Liver (tissue), 9 donors: ENCODE measurements around the gene ABCA4. TPM values are rescaled to one million over a fixed set of nuclear protein-coding genes. Genes with fewer than 3 reads are reported as not detected.

ENCODE experiments used
- DNase-seq: peaks from one replicate; pipeline ENCODE4 v3.0.0-alpha.2; 2017; ENCODE audit warnings: low spot score
- H3K27ac ChIP-seq, 2 donors: one replicate each; pipeline ENCODE4 v1.7.0; 2013; ENCODE audit warnings: inconsistent platforms in 2 of 2, low read length in 2 of 2, control low read depth in 1 of 2, low read depth in 1 of 2, mild to moderate bottlenecking in 1 of 2
- H3K27me3 ChIP-seq, 4 donors: one replicate each; pipeline versions ENCODE4 v1.6.1 to v1.7.0; 2013; ENCODE audit warnings: low read length in 3 of 4, inconsistent platforms in 1 of 4, mild to moderate bottlenecking in 1 of 4, moderate library complexity in 1 of 4; ENCODE audit not compliant: control insufficient read depth in 4 of 4, insufficient read depth in 4 of 4
- H3K36me3 ChIP-seq, 4 donors: one replicate each; pipeline versions ENCODE4 v1.6.1 to v1.7.0; 2013; ENCODE audit warnings: low read length in 3 of 4, mild to moderate bottlenecking in 3 of 4, low read depth in 1 of 4, moderate library complexity in 1 of 4; ENCODE audit not compliant: control insufficient read depth in 4 of 4, insufficient read depth in 3 of 4
- H3K4me1 ChIP-seq, 4 donors: one replicate each; pipeline versions ENCODE4 v1.6.1 to v1.7.0; 2013; ENCODE audit warnings: low read length in 3 of 4, mild to moderate bottlenecking in 3 of 4, moderate library complexity in 1 of 4; ENCODE audit not compliant: control insufficient read depth in 4 of 4, insufficient read depth in 4 of 4
- H3K4me3 ChIP-seq, 3 donors: one replicate each; pipeline versions ENCODE4 v1.6.1 to v1.7.0; 2013; ENCODE audit warnings: low read length in 3 of 3, control low read depth in 1 of 3, low read depth in 1 of 3, mild to moderate bottlenecking in 1 of 3
- H3K9ac ChIP-seq, 2 donors: one replicate each; pipeline ENCODE4 v1.7.0; 2013; ENCODE audit warnings: low read length in 2 of 2, mild to moderate bottlenecking in 2 of 2, moderate library complexity in 2 of 2, control low read depth in 1 of 2, low read depth in 1 of 2
- H3K9me3 ChIP-seq, 4 donors: one replicate each; pipeline versions ENCODE4 v1.6.1 to v1.7.0; 2013; ENCODE audit warnings: low read length in 3 of 4; ENCODE audit not compliant: control insufficient read depth in 4 of 4
- EGR1 ChIP-seq, 2 donors: IDR thresholded peaks; 2 replicates each; pipeline ENCODE4 v1.6.1; 2016 to 2018; ENCODE audit warnings: antibody characterized with exemption in 2 of 2, low read depth in 2 of 2
- FOXA1 ChIP-seq: IDR thresholded peaks from 2 replicates; pipeline ENCODE4 v1.6.1; 2016; ENCODE audit warnings: antibody characterized with exemption
- FOXA2 ChIP-seq: IDR thresholded peaks from 2 replicates; pipeline ENCODE4 v1.6.1; 2016; ENCODE audit warnings: antibody characterized with exemption
- HNF4G ChIP-seq: IDR thresholded peaks from 2 replicates; pipeline ENCODE4 v1.6.1; 2016; ENCODE audit warnings: antibody characterized with exemption
- JUND ChIP-seq, 2 donors: IDR thresholded peaks; 2 replicates each; pipeline ENCODE4 v1.6.1; 2016; ENCODE audit warnings: antibody characterized with exemption in 2 of 2
- NR2F2 ChIP-seq: IDR thresholded peaks from 2 replicates; pipeline ENCODE4 v1.6.1; 2016; ENCODE audit warnings: antibody characterized with exemption
- RAD21 ChIP-seq, 2 donors: IDR thresholded peaks; 2 replicates each; pipeline ENCODE4 v1.6.1; 2016; ENCODE audit warnings: antibody characterized with exemption in 2 of 2, mild to moderate bottlenecking in 2 of 2
- RXRA ChIP-seq, 2 donors: IDR thresholded peaks; 2 replicates each; pipeline ENCODE4 v1.6.1; 2017 to 2018; ENCODE audit warnings: antibody characterized with exemption in 2 of 2, mild to moderate bottlenecking in 1 of 2
- TAF1 ChIP-seq: conservative IDR thresholded peaks from 2 replicates; pipeline ENCODE4 v1.6.1; 2016; ENCODE audit warnings: antibody characterized with exemption, mild to moderate bottlenecking
- YY1 ChIP-seq: IDR thresholded peaks from 2 replicates; pipeline ENCODE4 v1.6.1; 2016; ENCODE audit warnings: antibody characterized with exemption, mild to moderate bottlenecking
- WGBS: extraction: QIAGEN DNeasy Blood & Tissue Kit; methylation state at CpG from one replicate; pipeline ENCODE4 v1.1.7; 2013; 5-methylcytosine and 5-hydroxymethylcytosine counted together
- polyA plus RNA-seq, 2 donors: library from polyadenylated mRNA; stranded (reverse) in 1 of 2; unstranded in 1 of 2; fragments of 200-250 nt in 1 of 2; fragments of >200 nt in 1 of 2; fragmentation: Nextera tagmentation in 1 of 2; extraction: Ambion mirVana in 1 of 2; gene quantifications; one replicate each; pipeline versions ENCODE4 v1.2.1 to v1.2.3, GENCODE V29; 2013 to 2015
- total RNA-seq, 2 donors: library from RNA; depleted of rRNA; stranded (reverse); fragments of >200 nt; gene quantifications; one replicate each; pipeline ENCODE4 v1.2.3, GENCODE V29; 2014
- TF ChIP-seq, protein P1 (sequence below): IDR thresholded peaks from 2 replicates; pipeline ENCODE4 v1.6.1; 2016; ENCODE audit warnings: antibody characterized with exemption
- TF ChIP-seq, protein P2 (sequence below): IDR thresholded peaks from 2 replicates; pipeline ENCODE4 v1.6.1; 2016; ENCODE audit warnings: antibody characterized with exemption
- TF ChIP-seq, protein P3 (sequence below): fragments of 150-350 bp; IDR thresholded peaks from 2 replicates; pipeline ENCODE4 v1.5.1; 2017; ENCODE audit warnings: improper control_type of control experiment, low read depth, low read length; ENCODE audit not compliant: missing input control
- TF ChIP-seq, protein P4 (sequence below): IDR thresholded peaks from 2 replicates; pipeline ENCODE4 v1.6.1; 2016; ENCODE audit warnings: antibody characterized with exemption, mild to moderate bottlenecking
- TF ChIP-seq, protein P5 (sequence below): IDR thresholded peaks from 2 replicates; pipeline ENCODE4 v1.6.1; 2016; ENCODE audit warnings: antibody characterized with exemption
- donor health status: healthy.
- donor health status: healthy.
- donor health status: healthy.
- donor health status: healthy.
- donor health status: healthy.

ABCA4 gene
- total and polyA plus RNA-seq, 4 donors = 0.19 to 1.5 (median 0.38) TPM

DNA sequence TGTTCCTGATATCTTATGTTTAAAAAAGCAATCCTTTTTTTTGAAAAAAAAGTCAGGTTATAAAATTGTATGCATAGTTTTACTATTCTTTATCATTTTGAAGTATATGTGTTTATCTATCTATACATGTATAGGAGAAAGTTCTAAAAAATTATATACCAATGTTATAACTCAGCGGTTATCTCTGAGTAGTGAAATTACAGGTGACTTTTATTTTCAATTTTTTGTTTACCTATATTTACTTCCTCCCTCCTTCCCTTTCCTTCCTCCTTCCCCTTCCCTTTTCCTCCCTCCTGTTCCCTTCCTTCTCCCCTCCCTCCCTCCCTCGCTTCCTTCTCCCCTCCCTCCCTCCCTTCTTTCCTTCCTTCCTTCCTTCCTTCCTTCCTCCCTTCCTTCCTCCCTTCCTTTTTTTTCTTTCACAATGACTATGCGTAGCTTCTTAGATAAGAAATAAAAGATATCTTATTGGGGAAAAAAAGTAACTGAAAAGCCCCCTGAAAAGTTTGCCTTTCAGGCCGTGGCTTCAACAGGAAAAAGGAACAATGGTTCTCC, 77.1 kb downstream of the ABCA4 start:
- 69% methylated on average over 4 of the region's 4 CpGs for WGBS
- TF ChIP-seq HNF4G (no peak), EGR1 (IDR thresholded peaks at IDR 0.05; ENCODE audit: low read depth in 2 of 2) (no peak), RAD21 (IDR thresholded peaks at IDR 0.05) (no peak), TAF1 (no peak), NR2F2 (no peak), YY1 (no peak), JUND (IDR thresholded peaks at IDR 0.05) (no peak)
- TF ChIP-seq, protein P1, sequence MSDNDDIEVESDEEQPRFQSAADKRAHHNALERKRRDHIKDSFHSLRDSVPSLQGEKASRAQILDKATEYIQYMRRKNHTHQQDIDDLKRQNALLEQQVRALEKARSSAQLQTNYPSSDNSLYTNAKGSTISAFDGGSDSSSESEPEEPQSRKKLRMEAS = no peak
- no peaks in the 10 kb centered on the region for H3K27me3 ChIP-seq
- no peak overlapping the region for H3K9ac ChIP-seq
- peak overlapping the region; percentile 53 to 62 for H3K27ac ChIP-seq
- no peak for DNase-seq
- no peaks in the 10 kb centered on the region for H3K36me3 ChIP-seq
- H3K4me1 ChIP-seq = peaks cover 0 to 4% (median 2%) of the 10 kb centered on the region in 4 donors
- no peak overlapping the region for H3K4me3 ChIP-seq
- H3K9me3 ChIP-seq = no peaks in the 10 kb centered on the region

DNA sequence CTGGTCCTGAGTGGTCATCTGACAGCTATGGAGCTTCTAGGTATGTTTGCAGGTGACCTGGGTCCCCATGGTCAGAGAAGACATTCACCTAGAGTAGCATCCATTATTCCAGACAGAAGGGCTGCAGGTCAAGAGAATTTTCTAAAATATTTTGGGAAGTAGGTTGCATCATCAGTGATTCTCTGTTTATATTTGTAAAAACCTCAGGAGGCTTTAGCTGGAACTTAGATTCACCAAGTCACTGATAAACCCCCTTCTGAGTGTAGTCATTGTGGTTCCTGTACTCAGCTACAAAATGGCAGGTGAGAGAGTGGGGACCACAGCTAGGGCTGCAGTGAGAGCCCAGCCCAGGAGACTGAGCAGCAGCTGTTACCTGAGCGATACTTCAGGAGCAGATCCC, 78.6 kb downstream of the ABCA4 start:
- Histone ChIP-seq H3K9ac (no peak overlapping the region), H3K36me3 (no peaks in the 10 kb centered on the region), H3K4me1 (peaks cover 0 to 4% (median 2%) of the 10 kb centered on the region in 4 donors), H3K4me3 (no peak overlapping the region), H3K9me3 (no peaks in the 10 kb centered on the region), H3K27ac (no peak overlapping the region), H3K27me3 (no peaks in the 10 kb centered on the region)
- WGBS = 98% methylated on average over 1 of the region's 1 CpG
- TF ChIP-seq NR2F2 (no peak), TAF1 (no peak), HNF4G (no peak), EGR1 (IDR thresholded peaks at IDR 0.05; ENCODE audit: low read depth in 2 of 2) (no peak), FOXA2 (no peak), YY1 (no peak), RXRA (IDR thresholded peaks at IDR 0.05) (no peak), FOXA1 (no peak), JUND (IDR thresholded peaks at IDR 0.05) (no peak)
- TF ChIP-seq, protein P1 = no peak
- TF ChIP-seq, protein P2, sequence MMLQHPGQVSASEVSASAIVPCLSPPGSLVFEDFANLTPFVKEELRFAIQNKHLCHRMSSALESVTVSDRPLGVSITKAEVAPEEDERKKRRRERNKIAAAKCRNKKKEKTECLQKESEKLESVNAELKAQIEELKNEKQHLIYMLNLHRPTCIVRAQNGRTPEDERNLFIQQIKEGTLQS = no peak
- TF ChIP-seq, protein P3, sequence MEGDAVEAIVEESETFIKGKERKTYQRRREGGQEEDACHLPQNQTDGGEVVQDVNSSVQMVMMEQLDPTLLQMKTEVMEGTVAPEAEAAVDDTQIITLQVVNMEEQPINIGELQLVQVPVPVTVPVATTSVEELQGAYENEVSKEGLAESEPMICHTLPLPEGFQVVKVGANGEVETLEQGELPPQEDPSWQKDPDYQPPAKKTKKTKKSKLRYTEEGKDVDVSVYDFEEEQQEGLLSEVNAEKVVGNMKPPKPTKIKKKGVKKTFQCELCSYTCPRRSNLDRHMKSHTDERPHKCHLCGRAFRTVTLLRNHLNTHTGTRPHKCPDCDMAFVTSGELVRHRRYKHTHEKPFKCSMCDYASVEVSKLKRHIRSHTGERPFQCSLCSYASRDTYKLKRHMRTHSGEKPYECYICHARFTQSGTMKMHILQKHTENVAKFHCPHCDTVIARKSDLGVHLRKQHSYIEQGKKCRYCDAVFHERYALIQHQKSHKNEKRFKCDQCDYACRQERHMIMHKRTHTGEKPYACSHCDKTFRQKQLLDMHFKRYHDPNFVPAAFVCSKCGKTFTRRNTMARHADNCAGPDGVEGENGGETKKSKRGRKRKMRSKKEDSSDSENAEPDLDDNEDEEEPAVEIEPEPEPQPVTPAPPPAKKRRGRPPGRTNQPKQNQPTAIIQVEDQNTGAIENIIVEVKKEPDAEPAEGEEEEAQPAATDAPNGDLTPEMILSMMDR = no peak
- TF ChIP-seq, protein P4, sequence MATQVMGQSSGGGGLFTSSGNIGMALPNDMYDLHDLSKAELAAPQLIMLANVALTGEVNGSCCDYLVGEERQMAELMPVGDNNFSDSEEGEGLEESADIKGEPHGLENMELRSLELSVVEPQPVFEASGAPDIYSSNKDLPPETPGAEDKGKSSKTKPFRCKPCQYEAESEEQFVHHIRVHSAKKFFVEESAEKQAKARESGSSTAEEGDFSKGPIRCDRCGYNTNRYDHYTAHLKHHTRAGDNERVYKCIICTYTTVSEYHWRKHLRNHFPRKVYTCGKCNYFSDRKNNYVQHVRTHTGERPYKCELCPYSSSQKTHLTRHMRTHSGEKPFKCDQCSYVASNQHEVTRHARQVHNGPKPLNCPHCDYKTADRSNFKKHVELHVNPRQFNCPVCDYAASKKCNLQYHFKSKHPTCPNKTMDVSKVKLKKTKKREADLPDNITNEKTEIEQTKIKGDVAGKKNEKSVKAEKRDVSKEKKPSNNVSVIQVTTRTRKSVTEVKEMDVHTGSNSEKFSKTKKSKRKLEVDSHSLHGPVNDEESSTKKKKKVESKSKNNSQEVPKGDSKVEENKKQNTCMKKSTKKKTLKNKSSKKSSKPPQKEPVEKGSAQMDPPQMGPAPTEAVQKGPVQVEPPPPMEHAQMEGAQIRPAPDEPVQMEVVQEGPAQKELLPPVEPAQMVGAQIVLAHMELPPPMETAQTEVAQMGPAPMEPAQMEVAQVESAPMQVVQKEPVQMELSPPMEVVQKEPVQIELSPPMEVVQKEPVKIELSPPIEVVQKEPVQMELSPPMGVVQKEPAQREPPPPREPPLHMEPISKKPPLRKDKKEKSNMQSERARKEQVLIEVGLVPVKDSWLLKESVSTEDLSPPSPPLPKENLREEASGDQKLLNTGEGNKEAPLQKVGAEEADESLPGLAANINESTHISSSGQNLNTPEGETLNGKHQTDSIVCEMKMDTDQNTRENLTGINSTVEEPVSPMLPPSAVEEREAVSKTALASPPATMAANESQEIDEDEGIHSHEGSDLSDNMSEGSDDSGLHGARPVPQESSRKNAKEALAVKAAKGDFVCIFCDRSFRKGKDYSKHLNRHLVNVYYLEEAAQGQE = no peak
- TF ChIP-seq, protein P5, sequence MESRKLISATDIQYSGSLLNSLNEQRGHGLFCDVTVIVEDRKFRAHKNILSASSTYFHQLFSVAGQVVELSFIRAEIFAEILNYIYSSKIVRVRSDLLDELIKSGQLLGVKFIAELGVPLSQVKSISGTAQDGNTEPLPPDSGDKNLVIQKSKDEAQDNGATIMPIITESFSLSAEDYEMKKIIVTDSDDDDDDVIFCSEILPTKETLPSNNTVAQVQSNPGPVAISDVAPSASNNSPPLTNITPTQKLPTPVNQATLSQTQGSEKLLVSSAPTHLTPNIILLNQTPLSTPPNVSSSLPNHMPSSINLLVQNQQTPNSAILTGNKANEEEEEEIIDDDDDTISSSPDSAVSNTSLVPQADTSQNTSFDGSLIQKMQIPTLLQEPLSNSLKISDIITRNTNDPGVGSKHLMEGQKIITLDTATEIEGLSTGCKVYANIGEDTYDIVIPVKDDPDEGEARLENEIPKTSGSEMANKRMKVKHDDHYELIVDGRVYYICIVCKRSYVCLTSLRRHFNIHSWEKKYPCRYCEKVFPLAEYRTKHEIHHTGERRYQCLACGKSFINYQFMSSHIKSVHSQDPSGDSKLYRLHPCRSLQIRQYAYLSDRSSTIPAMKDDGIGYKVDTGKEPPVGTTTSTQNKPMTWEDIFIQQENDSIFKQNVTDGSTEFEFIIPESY = no peak
- no peak for DNase-seq
